ENCODE results near the gene CFTR. TPM values are rescaled to one million over a fixed set of nuclear protein-coding genes. Genes with fewer than 3 reads are reported as not detected.

The CFTR gene
- total RNA-seq, 2 experiments from 2014 or later: not detected

- ATAC-seq (no peak), DNase-seq (no peak)
- Mint-ChIP-seq H3K27ac (no peak overlapping the region), H3K4me3 (no peak overlapping the region), H3K4me1 (ENCODE audit: low read depth) (no peaks in the 10 kb centered on the region), H3K27me3 (ENCODE audit: low read depth) (peaks cover 22% of the 10 kb centered on the region), H3K36me3 (ENCODE audit: low read depth) (no peaks in the 10 kb centered on the region), H3K9me3 (ENCODE audit: insufficient read depth) (no peaks in the 10 kb centered on the region)
- ChIA-PET POLR2A (no interaction called here), CTCF (no interaction called here)
These were observed 3.1 kb upstream of the CFTR start for GRCh38 chr7:117476557-117477215.

- Mint-ChIP-seq H3K9me3 (ENCODE audit: insufficient read depth) (no peaks in the 10 kb centered on the region), H3K4me1 (ENCODE audit: low read depth) (no peaks in the 10 kb centered on the region), H3K27me3 (ENCODE audit: low read depth) (peaks cover 22% of the 10 kb centered on the region), H3K27ac (no peak overlapping the region), H3K4me3 (no peak overlapping the region), H3K36me3 (ENCODE audit: low read depth) (no peaks in the 10 kb centered on the region)
- CTCF ChIA-PET: no interaction called here
- POLR2A ChIA-PET: no interaction called here
- ATAC-seq (no peak), DNase-seq (no peak)
These were observed 995 bp upstream of the CFTR start for GRCh38 chr7:117478836-117479224.

- H3K9me3 Mint-ChIP-seq (ENCODE audit: insufficient read depth): no peaks in the 10 kb centered on the region
- no peak for DNase-seq
- H3K4me1 Mint-ChIP-seq (ENCODE audit: low read depth): no peaks in the 10 kb centered on the region
- CTCF ChIA-PET: no interaction called here
- no peaks in the 10 kb centered on the region for H3K36me3 Mint-ChIP-seq (ENCODE audit: low read depth)
- POLR2A ChIA-PET: no interaction called here
- H3K4me3 Mint-ChIP-seq: no peak overlapping the region
- H3K27ac Mint-ChIP-seq: no peak overlapping the region
- no peak for ATAC-seq
- H3K27me3 Mint-ChIP-seq (ENCODE audit: low read depth): peaks cover 22% of the 10 kb centered on the region
These were observed 184 bp downstream of the CFTR start for GRCh38 chr7:117480055-117480362.

- POLR2A ChIA-PET: interaction anchor here (0.6 kb wide), 1 partner anchor 575 kb away, joined by 3 read pairs; no protein-coding TSS in a partner anchor
- no peaks in the 10 kb centered on the region for H3K9me3 Mint-ChIP-seq (ENCODE audit: insufficient read depth)
- DNase-seq (no peak), ATAC-seq (no peak)
- no peak overlapping the region for H3K27ac Mint-ChIP-seq
- H3K4me1 Mint-ChIP-seq (ENCODE audit: low read depth): no peaks in the 10 kb centered on the region
- peaks cover 22% of the 10 kb centered on the region for H3K27me3 Mint-ChIP-seq (ENCODE audit: low read depth)
- no peak overlapping the region for H3K4me3 Mint-ChIP-seq
- CTCF ChIA-PET: no interaction called here
- H3K36me3 Mint-ChIP-seq (ENCODE audit: low read depth): no peaks in the 10 kb centered on the region
These were observed 1.2 kb downstream of the CFTR start for GRCh38 chr7:117480978-117481377.

- no peak for DNase-seq
- Mint-ChIP-seq H3K36me3 (ENCODE audit: low read depth) (no peaks in the 10 kb centered on the region), H3K4me1 (ENCODE audit: low read depth) (no peaks in the 10 kb centered on the region), H3K9me3 (ENCODE audit: insufficient read depth) (no peaks in the 10 kb centered on the region), H3K27ac (no peak overlapping the region), H3K27me3 (ENCODE audit: low read depth) (peaks cover 2% of the 10 kb centered on the region), H3K4me3 (no peak overlapping the region)
- ChIA-PET CTCF (no interaction called here), POLR2A (no interaction called here)
- no peak for ATAC-seq
These were observed 5.3 kb downstream of the CFTR start for GRCh38 chr7:117485118-117485620.

GRCh38 chr7:117489016-117489415 is 9.2 kb downstream of the CFTR start:
- H3K4me3 Mint-ChIP-seq: no peak overlapping the region
- ChIA-PET CTCF (no interaction called here), POLR2A (interaction anchor here (0.7 kb wide), 1 partner anchor 22 kb away, joined by 3 read pairs; no protein-coding TSS in a partner anchor)
- DNase-seq (no peak), ATAC-seq (no peak)
- no peaks in the 10 kb centered on the region for H3K4me1 Mint-ChIP-seq (ENCODE audit: low read depth)
- H3K36me3 Mint-ChIP-seq (ENCODE audit: low read depth): no peaks in the 10 kb centered on the region
- H3K9me3 Mint-ChIP-seq (ENCODE audit: insufficient read depth): no peaks in the 10 kb centered on the region
- H3K27ac Mint-ChIP-seq: no peak overlapping the region
- H3K27me3 Mint-ChIP-seq (ENCODE audit: low read depth): no peaks in the 10 kb centered on the region

GRCh38 chr7:117489430-117489829 is 9.6 kb downstream of the CFTR start:
- POLR2A ChIA-PET: interaction anchor here (0.7 kb wide), 1 partner anchor 21 kb away, joined by 3 read pairs; no protein-coding TSS in a partner anchor
- H3K4me3 Mint-ChIP-seq: no peak overlapping the region
- ATAC-seq: no peak

GRCh38 chr7:117489911-117490310 is 10.1 kb downstream of the CFTR start:
- ChIA-PET CTCF (no interaction called here), POLR2A (no interaction called here)
- Mint-ChIP-seq H3K4me3 (no peak overlapping the region), H3K9me3 (ENCODE audit: insufficient read depth) (no peaks in the 10 kb centered on the region), H3K27ac (no peak overlapping the region), H3K27me3 (ENCODE audit: low read depth) (no peaks in the 10 kb centered on the region), H3K4me1 (ENCODE audit: low read depth) (no peaks in the 10 kb centered on the region), H3K36me3 (ENCODE audit: low read depth) (no peaks in the 10 kb centered on the region)
- no peak for DNase-seq
- ATAC-seq: no peak

More at GRCh38 chr7:117489430-117489829, 9.6 kb downstream of the CFTR start:
- H3K36me3 Mint-ChIP-seq (ENCODE audit: low read depth): no peaks in the 10 kb centered on the region
- H3K27ac Mint-ChIP-seq: no peak overlapping the region
- H3K9me3 Mint-ChIP-seq (ENCODE audit: insufficient read depth): no peaks in the 10 kb centered on the region
- H3K27me3 Mint-ChIP-seq (ENCODE audit: low read depth): no peaks in the 10 kb centered on the region
- H3K4me1 Mint-ChIP-seq (ENCODE audit: low read depth): no peaks in the 10 kb centered on the region
- no peak for DNase-seq
- CTCF ChIA-PET: no interaction called here

GRCh38 chr7:117492649-117493048 is 12.8 kb downstream of the CFTR start:
- no peaks in the 10 kb centered on the region for H3K27me3 Mint-ChIP-seq (ENCODE audit: low read depth)
- H3K9me3 Mint-ChIP-seq (ENCODE audit: insufficient read depth): no peaks in the 10 kb centered on the region
- no peak for ATAC-seq

GRCh38 chr7:117493460-117493859 is 13.6 kb downstream of the CFTR start:
- POLR2A ChIA-PET: no interaction called here

More at GRCh38 chr7:117492649-117493048, 12.8 kb downstream of the CFTR start:
- ChIA-PET CTCF (no interaction called here), POLR2A (no interaction called here)
- no peak overlapping the region for H3K4me3 Mint-ChIP-seq
- no peak overlapping the region for H3K27ac Mint-ChIP-seq
- H3K4me1 Mint-ChIP-seq (ENCODE audit: low read depth): no peaks in the 10 kb centered on the region
- H3K36me3 Mint-ChIP-seq (ENCODE audit: low read depth): no peaks in the 10 kb centered on the region
- DNase-seq: no peak

GRCh38 chr7:117495308-117495707 is 15.5 kb downstream of the CFTR start:
- H3K4me1 Mint-ChIP-seq (ENCODE audit: low read depth): no peaks in the 10 kb centered on the region
- CTCF ChIA-PET: no interaction called here

More at GRCh38 chr7:117493460-117493859, 13.6 kb downstream of the CFTR start:
- CTCF ChIA-PET: no interaction called here
- H3K9me3 Mint-ChIP-seq (ENCODE audit: insufficient read depth): no peaks in the 10 kb centered on the region
- DNase-seq (no peak), ATAC-seq (no peak)
- no peak overlapping the region for H3K4me3 Mint-ChIP-seq
- H3K4me1 Mint-ChIP-seq (ENCODE audit: low read depth): no peaks in the 10 kb centered on the region
- no peak overlapping the region for H3K27ac Mint-ChIP-seq
- no peaks in the 10 kb centered on the region for H3K36me3 Mint-ChIP-seq (ENCODE audit: low read depth)
- H3K27me3 Mint-ChIP-seq (ENCODE audit: low read depth): no peaks in the 10 kb centered on the region

GRCh38 chr7:117502331-117502730 is 22.5 kb downstream of the CFTR start:
- Mint-ChIP-seq H3K36me3 (ENCODE audit: low read depth) (no peaks in the 10 kb centered on the region), H3K9me3 (ENCODE audit: insufficient read depth) (no peaks in the 10 kb centered on the region), H3K27me3 (ENCODE audit: low read depth) (no peaks in the 10 kb centered on the region), H3K4me3 (no peak overlapping the region), H3K27ac (no peak overlapping the region), H3K4me1 (ENCODE audit: low read depth) (no peaks in the 10 kb centered on the region)
- DNase-seq: no peak
- no peak for ATAC-seq
- ChIA-PET CTCF (no interaction called here), POLR2A (no interaction called here)

More at GRCh38 chr7:117495308-117495707, 15.5 kb downstream of the CFTR start:
- DNase-seq (no peak), ATAC-seq (no peak)
- no peak overlapping the region for H3K27ac Mint-ChIP-seq
- no peaks in the 10 kb centered on the region for H3K9me3 Mint-ChIP-seq (ENCODE audit: insufficient read depth)
- H3K36me3 Mint-ChIP-seq (ENCODE audit: low read depth): no peaks in the 10 kb centered on the region
- no peaks in the 10 kb centered on the region for H3K27me3 Mint-ChIP-seq (ENCODE audit: low read depth)
- no peak overlapping the region for H3K4me3 Mint-ChIP-seq
- POLR2A ChIA-PET: no interaction called here

- Mint-ChIP-seq H3K4me3 (no peak overlapping the region), H3K9me3 (ENCODE audit: insufficient read depth) (no peaks in the 10 kb centered on the region)
- CTCF ChIA-PET: no interaction called here
These were observed 25.4 kb downstream of the CFTR start for GRCh38 chr7:117505238-117505637.

More at GRCh38 chr7:117505238-117505637, 25.4 kb downstream of the CFTR start:
- H3K27me3 Mint-ChIP-seq (ENCODE audit: low read depth): no peaks in the 10 kb centered on the region
- POLR2A ChIA-PET: no interaction called here
- H3K36me3 Mint-ChIP-seq (ENCODE audit: low read depth): no peaks in the 10 kb centered on the region
- no peaks in the 10 kb centered on the region for H3K4me1 Mint-ChIP-seq (ENCODE audit: low read depth)
- no peak overlapping the region for H3K27ac Mint-ChIP-seq
- ATAC-seq: no peak
- DNase-seq: no peak

Measured in activated CD8-positive, alpha-beta T cell treated with anti-CD3 and anti-CD28 coated beads, Interleukin-2, amount 10 ng/mL, durations not matched to agents 7 days and 5 days (primary cell).